GM19468 (cell line): Measurements from ENCODE around the gene SEPTIN8.

Experiments used
- ATAC-seq: cut with Tn5 transposase; IDR thresholded peaks from one replicate; pipeline ENCODE4 v1.9.1; 2021; ENCODE audit warnings: mild to moderate bottlenecking, moderate library complexity, moderate number of reproducible peaks; ENCODE audit not compliant: unreplicated experiment; ENCODE audit errors: extremely low read depth

The SEPTIN8 gene

DNA sequence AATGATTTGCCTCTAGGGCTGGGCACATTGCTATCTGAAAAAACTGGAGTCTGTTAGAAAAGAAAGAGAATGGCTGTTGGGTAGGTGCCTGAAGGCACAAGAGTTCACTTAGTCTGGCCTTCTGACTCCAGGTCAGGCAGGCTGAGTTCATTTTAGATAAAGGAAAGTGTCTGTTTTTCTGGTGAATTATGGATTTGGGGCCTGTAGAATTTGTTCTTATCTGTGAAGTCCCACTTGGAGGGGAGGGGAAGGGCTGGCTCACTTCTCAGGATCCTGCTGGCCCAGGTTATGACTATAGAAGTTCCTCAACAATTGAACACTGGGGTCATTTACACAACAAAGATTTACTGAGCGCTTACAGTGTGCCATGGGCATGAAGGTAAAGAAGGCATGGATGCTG, 11.5 kb upstream of the SEPTIN8 start:
- no peak for ATAC-seq

GRCh38 chr5:132787076-132787475, 10.0 kb upstream of the SEPTIN8 start:
- ATAC-seq = no peak

DNA sequence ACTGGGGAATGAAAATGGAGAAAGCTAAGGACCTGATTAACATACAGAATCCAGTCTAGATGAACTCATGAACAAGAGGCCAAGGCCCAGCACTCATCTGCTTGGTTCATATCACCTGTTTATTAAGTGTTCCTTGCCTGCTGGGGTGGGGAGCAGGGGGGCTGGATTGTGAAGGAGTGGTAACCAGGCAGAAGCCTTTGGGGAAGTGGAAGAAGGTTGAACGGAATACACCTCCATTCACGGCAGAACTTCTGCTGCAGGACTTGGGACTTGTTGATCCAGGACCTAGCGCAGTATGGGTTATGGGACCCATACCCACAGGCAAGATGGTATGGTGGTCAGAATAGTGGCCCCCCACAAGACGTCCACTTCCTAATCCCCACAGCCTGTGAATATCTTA, 8.8 kb upstream of the SEPTIN8 start:
- no peak for ATAC-seq

DNA sequence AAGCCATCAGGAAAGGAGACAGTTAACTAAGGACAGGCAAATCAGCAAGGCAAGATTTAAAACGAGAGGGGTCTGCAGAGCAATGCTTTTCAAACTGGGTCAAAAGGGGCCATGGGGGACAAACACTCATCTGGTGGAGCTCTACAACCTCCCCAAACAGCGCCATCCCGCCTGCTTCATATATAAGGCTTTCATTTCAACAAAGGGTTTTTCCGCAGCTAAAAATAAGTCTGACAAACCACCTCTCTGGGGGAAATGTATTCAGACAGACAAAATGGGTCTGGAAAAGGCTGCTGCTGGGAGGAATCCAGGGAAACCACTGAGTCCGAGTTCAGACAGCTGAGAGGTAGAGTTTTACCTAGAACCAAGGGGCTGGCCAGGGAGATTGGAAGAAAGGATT, 8.3 kb upstream of the SEPTIN8 start:
- no peak for ATAC-seq

- ATAC-seq = no peak
Observed at GRCh38 chr5:132782101-132782500, 5.1 kb upstream of the SEPTIN8 start.

DNA sequence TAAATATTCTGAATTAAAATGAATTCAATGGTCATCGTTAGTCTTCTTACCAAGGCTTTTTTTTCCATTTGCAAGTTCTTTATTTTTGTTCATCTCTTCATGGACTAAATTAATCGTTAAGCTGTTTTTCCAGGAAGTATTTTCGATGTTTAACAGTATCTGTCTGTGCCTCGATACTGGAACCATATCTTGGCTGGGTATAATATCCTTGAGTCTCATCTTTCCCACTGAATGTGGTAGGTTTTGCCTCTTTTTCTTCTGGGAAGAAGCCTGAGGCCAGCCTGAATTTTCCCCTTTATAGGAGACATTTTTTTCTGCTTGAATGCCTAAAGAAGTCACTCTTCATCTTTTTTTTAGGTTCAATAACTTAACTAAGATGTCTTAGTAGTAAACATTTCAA, 4.0 kb upstream of the SEPTIN8 start:
- no peak for ATAC-seq

- no peak for ATAC-seq
Observed at GRCh38 chr5:132780577-132780976, 3.5 kb upstream of the SEPTIN8 start.

DNA sequence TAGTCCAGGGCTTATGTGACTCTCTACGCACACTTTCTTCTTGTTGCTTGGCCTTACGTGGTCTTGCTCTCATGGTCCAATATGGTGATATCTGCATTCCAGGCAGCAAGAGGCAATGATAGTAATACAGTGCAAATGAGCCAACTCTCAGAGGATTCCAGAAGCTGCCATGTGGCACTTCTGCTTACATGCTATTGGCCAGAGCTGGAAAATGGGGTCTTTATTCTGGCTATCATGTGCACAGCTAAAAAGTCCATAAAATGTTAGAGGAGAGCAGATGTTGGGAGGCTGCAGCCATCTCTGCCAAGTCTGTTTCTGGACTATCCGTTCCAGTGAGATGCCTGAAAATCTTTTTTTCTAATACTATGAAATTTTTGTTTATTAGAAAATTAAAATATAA, 2.9 kb upstream of the SEPTIN8 start:
- no peak for ATAC-seq

DNA sequence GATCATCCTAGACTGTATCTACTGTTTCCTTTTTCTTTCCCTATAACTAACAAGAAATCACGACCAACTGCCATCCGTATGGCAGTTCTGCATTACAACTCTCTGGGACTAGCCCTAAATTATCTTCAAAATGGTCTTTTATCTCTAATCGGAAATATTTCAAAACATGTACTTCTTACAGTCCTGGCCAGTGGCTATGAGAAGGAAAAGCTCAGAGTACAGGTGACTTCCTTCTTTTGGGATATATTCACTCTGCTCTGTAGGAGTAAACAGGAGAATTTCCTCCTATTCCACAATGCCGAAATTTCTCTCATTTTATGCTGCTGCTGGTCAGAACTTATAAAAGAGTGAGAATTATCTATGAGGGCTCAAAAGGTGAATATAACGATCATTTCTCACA, 1.8 kb upstream of the SEPTIN8 start:
- ATAC-seq = no peak

DNA sequence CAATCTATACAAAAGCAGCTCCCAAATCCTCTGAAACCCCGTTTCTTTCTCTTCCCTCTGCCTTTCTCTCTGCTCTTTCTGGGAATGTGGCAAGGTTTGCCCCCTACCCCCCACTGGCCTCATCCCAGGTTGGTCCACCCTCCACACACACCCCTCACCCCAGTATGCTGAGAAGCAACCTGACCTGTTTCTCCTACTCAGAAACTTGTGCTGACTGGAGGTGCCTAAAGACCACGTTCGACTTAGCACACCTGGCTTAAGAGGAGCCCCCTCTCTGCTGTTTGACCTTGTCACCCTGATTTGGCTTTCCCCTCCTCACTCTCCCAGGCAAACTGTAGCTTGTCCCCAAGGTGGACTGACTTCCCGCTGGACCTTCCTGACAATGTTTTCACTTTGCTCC, 1.1 kb upstream of the SEPTIN8 start:
- ATAC-seq = no peak

GRCh38 chr5:132776938-132777208, 166 bp downstream of the SEPTIN8 start:
- ATAC-seq = peak; percentile 8

- ATAC-seq = no peak
Observed at GRCh38 chr5:132776131-132776937, 705 bp downstream of the SEPTIN8 start.

GRCh38 chr5:132775476-132775961, 1.5 kb downstream of the SEPTIN8 start:
- ATAC-seq = no peak

DNA sequence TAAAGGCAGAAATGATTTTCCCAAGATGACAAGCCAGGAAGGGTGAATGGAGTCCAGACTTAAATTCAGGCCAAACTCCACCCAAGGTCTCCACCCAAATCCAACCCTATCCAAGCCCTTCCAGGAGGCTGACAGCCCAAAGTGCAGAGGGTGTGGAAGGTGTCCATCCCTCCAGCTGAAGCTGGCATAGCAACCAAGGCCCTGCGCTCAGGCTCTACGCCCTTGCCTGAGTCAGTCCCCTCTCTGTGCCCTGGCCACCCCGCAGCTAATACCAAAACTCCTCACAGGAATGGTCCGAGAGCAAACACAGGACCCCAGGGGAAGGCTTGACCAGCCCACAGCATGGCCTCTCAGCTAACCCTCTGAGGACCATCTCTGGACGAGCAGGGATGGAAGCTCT, 2.1 kb downstream of the SEPTIN8 start:
- no peak for ATAC-seq

GRCh38 chr5:132774406-132774805, 2.6 kb downstream of the SEPTIN8 start:
- ATAC-seq = no peak

DNA sequence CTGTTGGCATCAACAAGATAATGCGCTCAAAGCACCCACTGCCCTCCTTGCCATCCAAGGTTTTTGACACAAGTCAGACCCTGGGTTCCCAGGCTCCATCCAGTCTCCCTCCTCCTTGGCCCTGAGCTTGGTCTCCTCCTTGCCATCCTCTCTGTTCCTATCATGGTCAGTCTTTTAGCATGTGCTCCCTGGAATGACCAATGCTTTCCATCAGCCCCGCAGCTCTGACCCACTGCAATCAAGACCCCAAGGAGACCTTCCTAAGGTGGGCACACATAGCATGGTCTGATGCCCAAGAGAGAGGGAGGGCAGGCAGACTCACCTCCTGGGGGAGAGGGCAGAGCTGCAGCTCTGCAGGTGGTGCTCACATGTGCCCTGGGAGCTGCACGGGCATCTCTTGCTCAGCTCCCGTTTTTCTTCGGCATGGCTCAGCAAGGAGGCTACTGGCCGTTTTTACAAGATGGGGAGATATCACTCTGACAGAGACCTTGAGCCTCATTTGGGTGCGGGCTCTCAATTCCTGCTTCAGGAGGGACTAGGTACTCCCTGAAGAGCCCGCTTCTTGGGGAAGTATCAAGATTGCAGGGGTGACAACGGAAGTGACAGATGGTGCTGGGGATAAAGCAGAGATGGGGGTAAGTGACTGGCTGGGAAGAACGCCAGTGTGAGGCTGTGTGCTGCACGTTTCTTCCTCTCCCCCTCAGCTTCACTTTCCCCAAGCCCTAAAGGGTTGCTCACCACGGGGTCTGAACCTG, 3.3 kb downstream of the SEPTIN8 start:
- no peak for ATAC-seq

DNA sequence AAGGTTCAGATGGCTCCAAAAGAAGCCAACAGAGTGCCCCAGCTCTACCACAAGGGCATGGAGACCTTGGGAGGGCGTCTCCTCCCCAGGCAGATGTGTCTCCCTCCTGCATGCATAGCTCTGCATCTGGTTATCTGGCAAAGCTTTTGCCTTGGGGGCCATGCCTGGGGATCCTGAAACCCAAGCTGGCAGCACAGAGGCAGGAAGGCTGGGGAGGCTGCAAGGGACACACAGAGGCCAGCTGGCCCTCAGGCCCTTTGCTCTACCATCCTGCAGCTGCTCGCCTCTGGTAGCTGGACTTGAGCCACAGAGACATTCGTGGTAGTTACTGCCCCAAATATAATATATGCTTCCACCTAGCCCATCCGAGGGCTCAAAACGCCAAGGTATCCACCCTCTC, 3.9 kb downstream of the SEPTIN8 start:
- ATAC-seq = no peak

DNA sequence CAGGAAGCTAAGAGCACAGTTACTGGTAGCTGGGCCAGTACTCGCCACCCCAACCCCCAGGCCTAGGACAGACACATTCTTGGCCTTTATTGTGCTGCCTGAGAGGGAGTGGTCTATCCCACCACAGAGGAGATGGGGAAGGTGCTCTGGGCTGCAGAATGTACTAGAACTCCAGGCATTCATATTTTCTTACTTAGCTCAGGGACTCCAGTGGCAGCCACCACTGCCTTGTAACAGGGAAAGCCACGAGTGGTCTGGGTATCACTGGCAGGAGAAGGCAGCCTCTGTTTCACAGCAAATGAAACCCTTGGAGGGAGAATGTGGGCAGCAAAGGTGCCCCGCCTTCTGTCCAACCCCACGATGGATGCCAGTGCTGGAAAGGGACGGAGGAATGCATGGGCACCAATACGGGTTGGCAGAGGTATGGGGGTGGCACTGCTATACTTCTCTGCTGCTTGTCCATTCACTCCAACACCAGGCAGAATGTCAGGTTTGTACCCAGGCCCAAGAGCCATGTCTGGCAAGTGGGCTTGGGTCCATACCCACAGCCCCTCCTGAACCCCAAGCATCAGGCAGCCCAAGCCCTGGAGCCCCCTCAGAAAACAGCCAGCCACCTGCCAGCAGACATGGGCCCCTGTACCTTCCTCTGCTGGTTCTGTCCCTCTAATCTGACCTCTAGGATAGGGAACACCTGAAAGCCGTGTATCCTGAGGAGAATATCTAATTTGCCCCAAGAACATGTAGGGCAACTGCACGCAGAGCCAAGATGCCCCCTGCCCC, 4.6 kb downstream of the SEPTIN8 start:
- ATAC-seq = no peak

- ATAC-seq = no peak
Observed at GRCh38 chr5:132771503-132771998, 5.5 kb downstream of the SEPTIN8 start.

DNA sequence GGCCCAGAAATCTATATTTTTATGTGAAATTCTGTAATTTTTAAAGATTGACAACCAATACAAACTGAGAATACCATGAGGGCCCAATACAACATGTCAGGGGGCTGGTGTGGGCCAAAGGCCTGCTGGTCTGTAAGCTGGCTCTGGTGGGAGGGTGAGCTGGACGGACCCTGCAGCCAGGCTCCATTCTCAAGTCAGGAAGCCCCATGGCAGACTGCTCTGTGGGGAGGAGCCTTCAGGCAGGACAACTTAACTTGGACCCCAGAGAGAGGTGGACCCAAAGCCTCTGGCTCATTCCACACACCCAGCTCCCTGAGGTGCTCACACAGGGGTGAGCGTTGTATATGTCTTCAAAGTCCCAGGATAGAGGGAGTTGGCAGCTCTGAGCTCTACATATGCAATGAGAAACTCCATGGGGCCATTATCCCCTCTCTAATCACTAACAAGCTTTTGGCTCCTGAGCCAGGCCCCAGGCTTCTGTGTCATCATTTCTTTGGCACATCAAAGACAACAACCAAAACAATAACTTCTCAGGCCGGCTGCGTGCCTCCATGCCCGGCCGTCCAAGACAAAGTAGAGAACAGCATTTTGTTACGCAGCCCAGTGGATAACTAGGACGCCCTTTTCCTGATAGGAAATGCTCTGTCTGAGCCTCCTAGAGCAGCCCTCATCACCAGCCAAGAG, 6.4 kb downstream of the SEPTIN8 start:
- no peak for ATAC-seq
